GM08714 (cell line): ENCODE data around the gene DCTD.

Experiments used
- H3K4me3 ChIP-seq: fragments of 200-500 bp; sonication (Bioruptor generic); 2 replicates; pipeline ENCODE4 v1.5.1; 2014; ENCODE audit warnings: mild to moderate bottlenecking, low read length, inconsistent platforms
- ZNF274 ChIP-seq: IDR thresholded peaks from 2 replicates; pipeline ENCODE4 v1.6.1; 2012; ENCODE audit warnings: mild to moderate bottlenecking, low read depth, low read length

Gene DCTD

GRCh38 chr4:182875453-182876405 lies 41.5 kb downstream of the DCTD start:
- no peak for TF ChIP-seq ZNF274
- no peak overlapping the region for H3K4me3 ChIP-seq

DNA sequence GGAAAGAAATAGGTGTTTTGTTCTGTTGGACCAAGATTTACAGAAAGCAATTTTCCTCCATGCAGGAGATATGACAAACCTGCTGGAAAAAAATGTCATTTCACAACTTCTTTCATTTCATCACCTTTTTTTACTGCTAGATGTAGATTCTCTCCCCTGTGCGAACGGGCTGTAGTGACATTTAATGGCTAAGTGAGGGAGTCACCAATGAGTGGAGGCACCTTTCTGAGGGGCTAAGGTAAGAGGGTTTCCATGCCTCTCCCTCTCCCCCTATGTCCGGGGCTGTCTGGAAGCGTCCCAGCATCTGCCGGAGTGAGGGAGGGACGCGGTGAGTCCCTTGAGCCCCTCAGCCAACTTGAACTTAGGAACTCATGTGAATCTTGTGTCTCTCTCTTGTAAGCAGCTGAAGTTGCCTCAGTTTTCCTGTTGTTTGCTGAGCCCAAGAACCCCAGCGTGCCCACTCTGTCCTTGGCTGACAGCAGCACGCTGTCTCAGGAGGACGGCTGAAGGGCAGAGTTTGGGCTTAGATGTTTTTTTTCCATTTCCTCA lies 42.3 kb downstream of the DCTD start:
- no peak overlapping the region for H3K4me3 ChIP-seq
- no peak for TF ChIP-seq ZNF274

DNA sequence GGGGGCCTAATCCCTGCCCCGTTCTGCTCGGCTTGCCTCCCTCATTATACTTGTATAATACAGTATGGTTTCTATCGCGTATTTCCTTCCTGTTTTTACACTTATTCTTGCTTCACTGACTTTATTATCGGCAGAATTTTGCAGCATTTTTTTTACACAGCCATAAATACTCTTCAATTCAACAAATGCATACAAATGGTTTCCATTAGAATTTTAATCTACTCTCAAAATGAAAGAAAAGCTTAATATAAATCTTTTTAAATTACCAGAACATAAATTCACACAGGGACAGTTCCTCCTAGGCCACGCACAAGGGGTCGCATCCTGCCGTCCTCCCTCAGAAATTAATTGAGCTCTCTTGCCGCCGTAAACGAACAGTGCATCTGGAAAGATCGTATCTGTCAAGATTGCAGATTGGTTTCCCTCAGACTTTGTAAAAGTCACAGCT lies 42.9 kb downstream of the DCTD start:
- TF ChIP-seq ZNF274, result no peak

GRCh38 chr4:182873726-182874125 lies 43.5 kb downstream of the DCTD start:
- H3K4me3 ChIP-seq, result no peak overlapping the region
- TF ChIP-seq ZNF274, result no peak

More for the DNA sequence above, 42.9 kb downstream of the DCTD start:
- H3K4me3 ChIP-seq, result no peak overlapping the region

GRCh38 chr4:182873289-182873688 lies 43.9 kb downstream of the DCTD start:
- TF ChIP-seq ZNF274, result no peak
- no peak overlapping the region for H3K4me3 ChIP-seq

DNA sequence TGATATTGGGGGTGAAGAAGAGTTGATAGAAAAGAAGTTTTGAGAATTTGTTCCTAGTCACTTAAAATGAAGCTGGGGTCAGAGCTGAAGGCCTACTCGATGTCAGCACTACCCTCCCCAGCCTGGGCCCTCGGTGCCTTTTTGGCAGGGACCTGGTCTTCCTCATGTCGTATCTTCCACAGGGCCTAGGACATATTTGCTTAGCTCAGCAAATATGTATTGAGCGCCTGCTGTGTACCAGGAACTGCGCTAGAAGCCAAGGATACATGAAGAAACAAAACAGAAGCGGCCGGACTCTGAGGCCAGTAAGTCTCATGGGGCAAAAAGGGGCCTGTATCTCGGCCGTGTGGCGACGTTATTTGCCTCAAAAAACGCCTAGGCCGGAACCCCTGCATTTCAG lies 44.3 kb downstream of the DCTD start:
- no peak overlapping the region for H3K4me3 ChIP-seq
- TF ChIP-seq ZNF274, result no peak

- TF ChIP-seq ZNF274, result no peak
- no peak overlapping the region for H3K4me3 ChIP-seq
Observed at GRCh38 chr4:182871616-182872015, 45.6 kb downstream of the DCTD start.

GRCh38 chr4:182869697-182870096 lies 47.5 kb downstream of the DCTD start:
- no peak overlapping the region for H3K4me3 ChIP-seq
- TF ChIP-seq ZNF274, result no peak

DNA sequence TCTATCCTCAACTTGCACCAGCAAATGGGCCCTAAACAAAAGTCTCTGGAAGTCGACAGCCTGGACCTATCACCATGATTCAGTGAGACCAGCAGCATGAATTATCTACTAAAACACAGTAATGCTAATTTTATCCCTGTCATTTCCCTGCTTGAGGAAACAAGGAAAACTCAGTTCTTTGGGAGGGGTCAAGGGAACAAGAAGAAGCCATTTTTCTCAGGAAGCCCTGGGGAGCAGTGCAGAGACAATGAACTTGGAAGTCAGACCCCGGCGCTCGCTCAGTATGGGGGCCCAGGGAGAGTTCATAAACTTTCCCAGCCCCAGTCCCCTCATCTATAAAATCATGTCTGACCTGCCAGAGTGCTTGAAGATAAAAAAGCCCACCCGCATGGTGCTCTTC lies 50.4 kb downstream of the DCTD start:
- no peak for TF ChIP-seq ZNF274
- no peak overlapping the region for H3K4me3 ChIP-seq

DNA sequence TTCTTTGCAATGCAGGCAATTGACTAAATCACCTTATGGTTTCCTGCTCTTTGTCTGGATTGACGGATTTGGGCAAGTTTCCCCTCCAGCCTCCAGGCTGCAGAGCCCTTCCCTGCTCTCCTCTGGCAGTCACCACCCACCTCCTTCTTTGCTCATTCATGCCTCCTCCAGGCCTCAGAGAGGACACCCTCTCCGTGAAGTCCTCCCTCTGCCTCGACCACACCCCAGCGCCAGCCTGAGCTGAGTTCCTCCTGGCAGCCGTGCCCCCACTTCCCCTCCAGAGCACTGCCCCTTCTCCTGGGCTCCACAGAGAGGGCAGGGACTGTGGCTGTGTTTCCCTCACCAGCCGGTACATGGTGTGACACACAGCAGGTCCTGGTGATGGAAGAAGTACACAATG lies 53.7 kb downstream of the DCTD start:
- TF ChIP-seq ZNF274, result no peak
- no peak overlapping the region for H3K4me3 ChIP-seq

DNA sequence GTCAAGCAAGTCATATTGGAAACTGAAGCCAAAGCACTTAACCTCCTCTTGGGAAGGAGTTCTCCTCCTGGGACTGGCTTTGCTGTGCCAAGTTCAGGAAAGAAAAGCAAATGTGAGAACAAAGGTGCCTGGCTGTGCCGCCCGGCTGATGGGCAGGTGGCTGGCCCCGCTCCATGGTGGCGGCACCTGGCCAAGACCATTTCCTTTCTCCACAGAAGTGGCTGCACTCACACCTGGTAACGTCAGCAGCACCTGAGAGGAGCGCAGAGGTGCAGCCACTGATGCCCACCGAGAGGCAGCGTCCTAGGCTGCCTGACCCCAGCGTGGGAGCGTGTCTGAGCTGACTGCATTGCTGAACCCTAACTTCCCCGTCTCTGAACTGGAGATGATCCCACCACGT lies 54.3 kb downstream of the DCTD start:
- no peak for TF ChIP-seq ZNF274
- H3K4me3 ChIP-seq, result no peak overlapping the region

DNA sequence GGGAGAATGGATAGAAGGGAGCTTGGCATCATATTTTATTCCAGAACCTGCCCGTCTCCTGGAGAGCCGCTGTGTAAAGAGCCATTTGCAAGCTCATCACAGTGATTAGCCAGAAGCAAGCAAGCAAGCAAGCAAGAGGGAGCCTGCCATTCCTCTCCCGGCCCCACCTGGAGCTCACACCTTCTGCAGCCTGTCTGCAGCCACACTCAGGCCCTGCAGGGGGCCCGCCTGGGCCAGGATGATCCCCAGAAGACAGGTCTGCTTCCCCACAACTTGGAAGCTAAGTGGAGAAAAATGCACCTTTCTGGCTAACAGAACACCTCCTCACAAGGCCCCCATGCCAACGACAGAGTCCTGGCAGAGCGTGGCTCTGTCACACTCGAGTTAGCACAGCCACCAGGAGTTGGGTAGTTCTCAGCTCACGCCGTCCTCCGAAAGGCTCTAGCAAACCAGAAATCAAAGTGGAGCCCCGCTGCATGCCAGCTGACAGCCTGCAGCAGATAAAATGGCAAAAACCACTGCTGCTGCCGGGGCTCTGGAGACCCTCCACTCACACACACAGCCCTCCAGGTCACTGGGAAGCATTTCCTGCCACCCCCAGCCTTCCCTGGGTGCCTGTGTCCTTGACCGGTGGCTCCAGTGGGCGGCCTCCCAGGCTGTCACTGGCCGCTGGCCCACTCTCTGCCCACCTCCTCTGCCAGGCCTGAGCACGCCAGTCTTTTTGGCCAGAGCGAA lies 54.9 kb downstream of the DCTD start:
- TF ChIP-seq ZNF274, result no peak
- no peak overlapping the region for H3K4me3 ChIP-seq

DNA sequence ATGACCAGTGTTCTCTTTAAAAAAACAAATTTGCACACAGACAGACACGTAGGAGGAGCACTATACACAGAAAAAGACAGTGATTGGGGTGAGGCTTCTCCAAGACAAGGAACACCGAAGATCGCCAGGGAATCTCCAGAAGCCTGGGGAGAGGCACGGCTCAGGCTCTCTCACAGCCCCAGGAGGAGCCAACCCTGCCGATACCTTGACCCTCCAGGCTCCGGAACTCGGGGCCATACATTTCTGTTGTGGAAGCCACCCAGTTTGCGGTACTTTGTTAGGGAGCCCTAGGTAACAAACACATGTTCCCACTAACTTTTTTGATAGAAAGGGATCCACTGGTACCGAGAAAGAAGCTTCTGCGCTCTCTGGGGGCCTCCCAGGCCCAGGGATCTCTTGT lies 55.8 kb downstream of the DCTD start:
- no peak for TF ChIP-seq ZNF274
- H3K4me3 ChIP-seq, result no peak overlapping the region

GRCh38 chr4:182859730-182860129 lies 57.5 kb downstream of the DCTD start:
- no peak for TF ChIP-seq ZNF274
- H3K4me3 ChIP-seq, result no peak overlapping the region

DNA sequence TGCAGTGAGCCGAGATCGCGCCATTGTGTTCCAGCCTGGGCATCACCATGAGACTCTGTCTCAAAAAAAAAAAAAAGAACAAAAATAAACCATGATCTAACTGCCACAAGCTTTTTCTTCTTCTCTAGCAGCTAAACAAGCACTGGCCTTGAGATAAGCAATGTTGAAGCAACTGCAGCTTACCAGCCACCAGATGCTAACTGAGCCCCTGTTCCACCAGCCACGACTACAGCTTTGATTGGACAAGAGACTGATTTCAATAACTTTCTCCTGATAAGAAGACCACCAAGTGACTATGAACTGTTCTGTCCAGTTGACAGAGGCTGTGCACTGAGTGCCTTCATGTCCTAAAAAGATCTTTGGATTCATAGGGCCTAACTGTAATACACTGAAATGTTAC lies 58.5 kb downstream of the DCTD start:
- TF ChIP-seq ZNF274, result no peak
- H3K4me3 ChIP-seq, result no peak overlapping the region
